HepG2 (cell line): ENCODE data around the gene UTP15. TPM values are rescaled to one million over a fixed set of nuclear protein-coding genes. Genes with fewer than 3 reads are reported as not detected.

ENCODE experiments used
- ARNTL ChIP-seq: sonication (generic); formaldehyde crosslinking; IDR thresholded peaks from 2 replicates; pipeline ENCODE4 v1.4.0; 2020; ENCODE audit warnings: mild to moderate bottlenecking, missing genetic modification reagents
- CEBPB ChIP-seq: IDR thresholded peaks from 2 replicates; pipeline ENCODE4 v1.6.1; 2011; ENCODE audit warnings: low read depth, low read length, improper control_type of control experiment, borderline replicate concordance
- HMG20A ChIP-seq: IDR thresholded peaks from 2 replicates; pipeline ENCODE4 v1.6.1; 2016; ENCODE audit warnings: borderline replicate concordance
- KLF9 ChIP-seq: IDR thresholded peaks from 2 replicates; pipeline ENCODE4 v1.6.1; 2016; ENCODE audit warnings: low read depth
- NFE2 ChIP-seq: sonication (generic); formaldehyde crosslinking; IDR thresholded peaks from 2 replicates; pipeline ENCODE4 v1.4.0; 2020; ENCODE audit warnings: missing genetic modification reagents
- SAFB2 ChIP-seq: sonication (generic); formaldehyde crosslinking; IDR thresholded peaks from 2 replicates; pipeline ENCODE4 v1.5.1; 2020; ENCODE audit warnings: missing genetic modification reagents, low read depth, mild to moderate bottlenecking, borderline replicate concordance
- SMAD3 ChIP-seq: sonication (generic); formaldehyde crosslinking; IDR thresholded peaks from 2 replicates; pipeline ENCODE4 v1.4.0; 2020; ENCODE audit warnings: missing genetic modification reagents
- ZBTB3 ChIP-seq: sonication (generic); formaldehyde crosslinking; IDR thresholded peaks from 2 replicates; pipeline ENCODE4 v1.4.0; 2020; ENCODE audit warnings: low read depth, mild to moderate bottlenecking, moderate library complexity, missing genetic modification reagents, borderline replicate concordance
- ZFP82 ChIP-seq: sonication (generic); formaldehyde crosslinking; IDR thresholded peaks from 2 replicates; pipeline ENCODE4 v1.5.1; 2020; ENCODE audit warnings: mild to moderate bottlenecking, missing genetic modification reagents, borderline replicate concordance
- ZNF205 ChIP-seq: IDR thresholded peaks from 2 replicates; pipeline ENCODE4 v1.6.1; 2018; ENCODE audit warnings: missing biosample characterization, missing genetic modification reagents
- ZNF703 ChIP-seq: sonication (generic); formaldehyde crosslinking; IDR thresholded peaks from 2 replicates; pipeline ENCODE4 v1.5.1; 2020; ENCODE audit warnings: missing genetic modification reagents, mild to moderate bottlenecking, moderate library complexity, borderline replicate concordance
- polyA plus RNA-seq, 8 experiments: library from polyadenylated mRNA; depleted of rRNA in 3 of 8; stranded (reverse) in 7 of 8; unstranded in 1 of 8; fragments of >200 nt; fragmentation: Illumina TruSeq in 4 of 8; extraction: Trizol in 4 of 8; gene quantifications; 2 replicates each; pipeline versions ENCODE4 v1.2.1 to v1.2.3, GENCODE V29; 2011 to 2016; ENCODE audit warnings: low read depth in 4 of 8, missing spikeins in 1 of 8, mixed read lengths in 1 of 8; ENCODE audit not compliant: insufficient read depth in 1 of 8
- total RNA-seq, 5 experiments: library from RNA; depleted of rRNA; stranded (reverse); fragments of >200 nt; fragmentation: Illumina TruSeq; extraction: Trizol; gene quantifications; 2 replicates each; pipeline ENCODE4 v1.2.3, GENCODE V29; 2016; ENCODE audit warnings: low read depth in 1 of 5
- TF ChIP-seq, protein P1 (sequence below): sonication (generic); formaldehyde crosslinking; IDR thresholded peaks from 2 replicates; pipeline ENCODE4 v1.5.0; 2020; ENCODE audit warnings: missing genetic modification reagents
- TF ChIP-seq, protein P2 (sequence below): sonication (generic); formaldehyde crosslinking; IDR thresholded peaks from 2 replicates; pipeline ENCODE4 v1.4.0; 2020; ENCODE audit warnings: mild to moderate bottlenecking, missing genetic modification reagents
- TF ChIP-seq, protein P3 (sequence below): sonication (generic); formaldehyde crosslinking; IDR thresholded peaks from 2 replicates; pipeline ENCODE4 v1.4.0; 2020; ENCODE audit warnings: missing genetic modification reagents
- TF ChIP-seq, protein P4 (sequence below): sonication (generic); formaldehyde crosslinking; IDR thresholded peaks from one replicate; pipeline ENCODE4 v1.5.1; 2020; ENCODE audit warnings: mild to moderate bottlenecking, missing genetic modification reagents; ENCODE audit errors: not compliant biosample characterization

UTP15 gene
- total and polyA plus RNA-seq, 2 of the 13 experiments (the other 11 are each of a cell fraction or from before 2014, with no cell fraction given), result 7.3 to 35.8 TPM

DNA sequence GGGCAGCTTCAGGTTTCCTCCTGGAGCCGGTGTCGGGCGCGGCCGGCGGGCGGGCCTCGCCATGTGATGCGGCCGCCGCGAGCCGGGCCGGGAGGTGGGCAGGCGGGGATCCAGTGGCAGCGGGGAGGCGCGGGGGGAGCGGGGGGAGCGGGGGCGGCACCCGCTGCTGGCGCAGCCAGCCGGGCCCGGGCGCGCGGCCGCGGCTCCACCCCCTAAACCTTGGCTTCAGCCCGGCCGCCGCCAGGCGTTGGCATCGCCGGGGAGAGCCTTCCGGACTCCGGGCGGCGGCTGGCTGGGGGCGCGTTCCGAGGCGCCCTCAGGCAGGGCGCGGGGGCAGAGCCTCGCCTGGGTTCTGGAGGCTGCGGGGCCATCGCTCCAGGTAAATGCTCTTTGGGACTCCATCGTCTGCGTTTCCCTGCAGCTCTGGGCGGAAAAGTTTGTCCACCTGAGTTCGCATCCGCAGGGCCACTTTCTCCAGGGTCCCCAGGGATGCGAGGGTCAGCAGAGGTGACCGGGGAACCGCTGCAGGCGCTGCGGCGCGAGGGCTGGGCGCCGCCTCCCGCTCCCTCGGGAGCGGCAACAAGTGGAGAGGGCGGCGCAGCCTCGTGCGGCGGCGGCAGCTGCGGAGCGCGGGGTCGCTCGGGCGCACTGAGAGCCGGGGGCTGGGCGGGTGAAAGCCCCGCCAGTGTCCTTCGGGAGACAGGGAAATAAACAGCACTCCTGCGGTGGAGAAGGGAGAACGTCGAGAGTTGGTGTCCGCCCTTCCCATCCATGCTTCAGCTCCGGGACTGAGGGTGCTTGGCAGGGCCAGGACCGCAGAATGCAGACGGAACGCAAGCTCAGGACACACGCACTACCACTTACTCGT, 60.6 kb downstream of the UTP15 start, which contains the start of gene ARHGEF28 (continued):
- no peak for TF ChIP-seq CEBPB
- TF ChIP-seq, protein P1, sequence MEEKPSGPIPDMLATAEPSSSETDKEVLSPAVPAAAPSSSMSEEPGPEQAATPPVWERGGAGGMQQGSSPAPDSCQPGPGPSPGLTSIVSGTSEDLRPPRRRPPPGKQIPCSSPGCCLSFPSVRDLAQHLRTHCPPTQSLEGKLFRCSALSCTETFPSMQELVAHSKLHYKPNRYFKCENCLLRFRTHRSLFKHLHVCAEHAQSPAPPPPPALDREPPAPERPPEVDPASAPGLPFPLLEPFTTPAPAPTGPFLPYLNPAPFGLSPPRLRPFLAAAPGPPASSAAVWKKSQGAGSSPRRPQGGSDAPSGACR (CRISPR knock-in tag), result no peak
- TF ChIP-seq, protein P2, sequence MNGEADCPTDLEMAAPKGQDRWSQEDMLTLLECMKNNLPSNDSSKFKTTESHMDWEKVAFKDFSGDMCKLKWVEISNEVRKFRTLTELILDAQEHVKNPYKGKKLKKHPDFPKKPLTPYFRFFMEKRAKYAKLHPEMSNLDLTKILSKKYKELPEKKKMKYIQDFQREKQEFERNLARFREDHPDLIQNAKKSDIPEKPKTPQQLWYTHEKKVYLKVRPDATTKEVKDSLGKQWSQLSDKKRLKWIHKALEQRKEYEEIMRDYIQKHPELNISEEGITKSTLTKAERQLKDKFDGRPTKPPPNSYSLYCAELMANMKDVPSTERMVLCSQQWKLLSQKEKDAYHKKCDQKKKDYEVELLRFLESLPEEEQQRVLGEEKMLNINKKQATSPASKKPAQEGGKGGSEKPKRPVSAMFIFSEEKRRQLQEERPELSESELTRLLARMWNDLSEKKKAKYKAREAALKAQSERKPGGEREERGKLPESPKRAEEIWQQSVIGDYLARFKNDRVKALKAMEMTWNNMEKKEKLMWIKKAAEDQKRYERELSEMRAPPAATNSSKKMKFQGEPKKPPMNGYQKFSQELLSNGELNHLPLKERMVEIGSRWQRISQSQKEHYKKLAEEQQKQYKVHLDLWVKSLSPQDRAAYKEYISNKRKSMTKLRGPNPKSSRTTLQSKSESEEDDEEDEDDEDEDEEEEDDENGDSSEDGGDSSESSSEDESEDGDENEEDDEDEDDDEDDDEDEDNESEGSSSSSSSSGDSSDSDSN (CRISPR knock-in tag), result peak; percentile 91
- TF ChIP-seq HMG20A (CRISPR knock-in tag), result no peak
- no peak for TF ChIP-seq SMAD3 (CRISPR knock-in tag)
- TF ChIP-seq ZNF703 (CRISPR knock-in tag), result peak; percentile 72; the same call in 1 of the 2 replicates
- no peak; the same call in 1 of the 2 replicates for TF ChIP-seq SAFB2 (CRISPR knock-in tag)
- TF ChIP-seq, protein P3, sequence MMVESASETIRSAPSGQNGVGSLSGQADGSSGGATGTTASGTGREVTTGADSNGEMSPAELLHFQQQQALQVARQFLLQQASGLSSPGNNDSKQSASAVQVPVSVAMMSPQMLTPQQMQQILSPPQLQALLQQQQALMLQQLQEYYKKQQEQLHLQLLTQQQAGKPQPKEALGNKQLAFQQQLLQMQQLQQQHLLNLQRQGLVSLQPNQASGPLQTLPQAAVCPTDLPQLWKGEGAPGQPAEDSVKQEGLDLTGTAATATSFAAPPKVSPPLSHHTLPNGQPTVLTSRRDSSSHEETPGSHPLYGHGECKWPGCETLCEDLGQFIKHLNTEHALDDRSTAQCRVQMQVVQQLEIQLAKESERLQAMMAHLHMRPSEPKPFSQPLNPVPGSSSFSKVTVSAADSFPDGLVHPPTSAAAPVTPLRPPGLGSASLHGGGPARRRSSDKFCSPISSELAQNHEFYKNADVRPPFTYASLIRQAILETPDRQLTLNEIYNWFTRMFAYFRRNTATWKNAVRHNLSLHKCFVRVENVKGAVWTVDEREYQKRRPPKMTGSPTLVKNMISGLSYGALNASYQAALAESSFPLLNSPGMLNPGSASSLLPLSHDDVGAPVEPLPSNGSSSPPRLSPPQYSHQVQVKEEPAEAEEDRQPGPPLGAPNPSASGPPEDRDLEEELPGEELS (CRISPR knock-in tag), result no peak
- no peak for TF ChIP-seq ZBTB3
- no peak for TF ChIP-seq ZNF205 (CRISPR knock-in tag)
- TF ChIP-seq ARNTL, result no peak
- no peak for TF ChIP-seq NFE2 (CRISPR knock-in tag)
- TF ChIP-seq ZFP82 (CRISPR knock-in tag), result no peak
- no peak for TF ChIP-seq KLF9 (CRISPR knock-in tag)
- TF ChIP-seq, protein P4, sequence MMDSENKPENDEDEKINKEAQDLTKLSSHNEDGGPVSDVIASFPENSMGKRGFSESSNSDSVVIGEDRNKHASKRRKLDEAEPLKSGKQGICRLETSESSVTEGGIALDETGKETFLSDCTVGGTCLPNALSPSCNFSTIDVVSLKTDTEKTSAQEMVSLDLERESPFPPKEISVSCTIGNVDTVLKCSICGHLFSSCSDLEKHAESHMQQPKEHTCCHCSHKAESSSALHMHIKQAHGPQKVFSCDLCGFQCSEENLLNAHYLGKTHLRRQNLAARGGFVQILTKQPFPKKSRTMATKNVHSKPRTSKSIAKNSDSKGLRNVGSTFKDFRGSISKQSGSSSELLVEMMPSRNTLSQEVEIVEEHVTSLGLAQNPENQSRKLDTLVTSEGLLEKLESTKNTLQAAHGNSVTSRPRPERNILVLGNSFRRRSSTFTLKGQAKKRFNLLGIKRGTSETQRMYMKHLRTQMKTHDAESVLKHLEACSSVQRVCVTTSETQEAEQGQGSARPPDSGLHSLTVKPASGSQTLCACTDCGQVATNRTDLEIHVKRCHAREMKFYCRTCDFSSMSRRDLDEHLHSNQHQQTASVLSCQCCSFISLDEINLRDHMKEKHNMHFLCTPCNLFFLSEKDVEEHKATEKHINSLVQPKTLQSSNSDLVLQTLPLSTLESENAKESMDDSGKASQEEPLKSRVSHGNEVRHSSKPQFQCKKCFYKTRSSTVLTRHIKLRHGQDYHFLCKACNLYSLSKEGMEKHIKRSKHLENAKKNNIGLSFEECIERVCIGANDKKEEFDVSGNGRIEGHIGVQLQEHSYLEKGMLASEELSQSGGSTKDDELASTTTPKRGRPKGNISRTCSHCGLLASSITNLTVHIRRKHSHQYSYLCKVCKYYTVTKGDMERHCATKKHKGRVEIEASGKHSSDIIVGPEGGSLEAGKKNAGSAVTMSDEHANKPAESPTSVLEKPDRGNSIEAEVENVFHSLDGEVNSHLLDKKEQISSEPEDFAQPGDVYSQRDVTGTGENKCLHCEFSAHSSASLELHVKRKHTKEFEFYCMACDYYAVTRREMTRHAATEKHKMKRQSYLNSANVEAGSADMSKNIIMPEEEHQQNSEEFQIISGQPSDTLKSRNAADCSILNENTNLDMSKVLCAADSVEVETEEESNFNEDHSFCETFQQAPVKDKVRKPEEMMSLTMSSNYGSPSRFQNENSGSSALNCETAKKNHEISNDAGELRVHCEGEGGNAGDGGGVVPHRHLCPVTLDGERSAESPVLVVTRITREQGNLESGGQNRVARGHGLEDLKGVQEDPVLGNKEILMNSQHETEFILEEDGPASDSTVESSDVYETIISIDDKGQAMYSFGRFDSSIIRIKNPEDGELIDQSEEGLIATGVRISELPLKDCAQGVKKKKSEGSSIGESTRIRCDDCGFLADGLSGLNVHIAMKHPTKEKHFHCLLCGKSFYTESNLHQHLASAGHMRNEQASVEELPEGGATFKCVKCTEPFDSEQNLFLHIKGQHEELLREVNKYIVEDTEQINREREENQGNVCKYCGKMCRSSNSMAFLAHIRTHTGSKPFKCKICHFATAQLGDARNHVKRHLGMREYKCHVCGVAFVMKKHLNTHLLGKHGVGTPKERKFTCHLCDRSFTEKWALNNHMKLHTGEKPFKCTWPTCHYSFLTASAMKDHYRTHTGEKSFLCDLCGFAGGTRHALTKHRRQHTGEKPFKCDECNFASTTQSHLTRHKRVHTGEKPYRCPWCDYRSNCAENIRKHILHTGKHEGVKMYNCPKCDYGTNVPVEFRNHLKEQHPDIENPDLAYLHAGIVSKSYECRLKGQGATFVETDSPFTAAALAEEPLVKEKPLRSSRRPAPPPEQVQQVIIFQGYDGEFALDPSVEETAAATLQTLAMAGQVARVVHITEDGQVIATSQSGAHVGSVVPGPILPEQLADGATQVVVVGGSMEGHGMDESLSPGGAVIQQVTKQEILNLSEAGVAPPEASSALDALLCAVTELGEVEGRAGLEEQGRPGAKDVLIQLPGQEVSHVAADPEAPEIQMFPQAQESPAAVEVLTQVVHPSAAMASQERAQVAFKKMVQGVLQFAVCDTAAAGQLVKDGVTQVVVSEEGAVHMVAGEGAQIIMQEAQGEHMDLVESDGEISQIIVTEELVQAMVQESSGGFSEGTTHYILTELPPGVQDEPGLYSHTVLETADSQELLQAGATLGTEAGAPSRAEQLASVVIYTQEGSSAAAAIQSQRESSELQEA (CRISPR knock-in tag), result peak; percentile 30
